GM18868 (cell line): ENCODE data around the gene SFMBT2.
A peak's percentile ranks its signal among the peaks of the same experiment; 100 is the strongest.
"Not testable (repeated sequence)": the region's sequence is repeated elsewhere in the genome, so short reads cannot be mapped to it uniquely, and the experiment has no call there.

Source experiments
- ATAC-seq: cut with Tn5 transposase; IDR thresholded peaks from one replicate; pipeline ENCODE4 v1.9.1; 2021; ENCODE audit warnings: mild to moderate bottlenecking, moderate library complexity; ENCODE audit not compliant: unreplicated experiment

The SFMBT2 gene

DNA sequence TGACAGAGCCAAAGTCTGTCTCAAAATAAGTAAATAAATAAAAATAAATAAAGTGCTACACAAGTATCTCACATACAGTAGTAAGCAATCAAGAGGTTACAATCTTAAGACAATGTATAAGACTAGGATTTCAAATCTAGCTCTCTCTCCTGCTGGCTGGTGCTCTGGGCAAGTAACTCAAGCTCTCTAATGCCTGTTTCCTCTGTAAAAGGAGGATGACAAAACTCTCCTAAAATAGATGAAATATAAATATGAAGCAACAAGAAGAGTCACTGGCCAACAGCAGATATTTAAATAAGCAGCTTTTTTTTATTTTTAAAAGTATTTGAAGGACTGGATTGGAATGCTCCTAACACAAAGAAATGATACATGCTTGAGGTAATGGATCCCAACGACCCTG, 7.2 kb downstream of the SFMBT2 start:
- no peak for ATAC-seq

DNA sequence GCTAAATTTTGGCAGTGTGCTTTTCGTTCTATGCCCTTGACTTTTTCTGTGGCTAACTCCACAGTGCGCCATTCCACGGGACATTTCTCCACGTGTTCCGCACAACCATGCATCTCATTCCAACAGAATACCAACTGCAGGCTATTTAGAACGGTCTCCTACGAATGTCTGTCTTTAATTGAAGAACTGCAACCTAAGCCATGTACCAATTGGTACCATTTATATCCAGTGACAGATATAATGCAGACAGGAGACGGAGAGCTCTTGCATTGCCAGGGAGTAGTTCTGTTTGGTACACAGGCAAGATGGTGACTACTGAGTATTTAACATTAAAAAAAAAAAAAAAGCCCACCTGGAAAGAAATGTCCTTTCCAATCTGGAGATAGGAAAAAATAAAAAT, 9.1 kb downstream of the SFMBT2 start:
- ATAC-seq, result no peak

DNA sequence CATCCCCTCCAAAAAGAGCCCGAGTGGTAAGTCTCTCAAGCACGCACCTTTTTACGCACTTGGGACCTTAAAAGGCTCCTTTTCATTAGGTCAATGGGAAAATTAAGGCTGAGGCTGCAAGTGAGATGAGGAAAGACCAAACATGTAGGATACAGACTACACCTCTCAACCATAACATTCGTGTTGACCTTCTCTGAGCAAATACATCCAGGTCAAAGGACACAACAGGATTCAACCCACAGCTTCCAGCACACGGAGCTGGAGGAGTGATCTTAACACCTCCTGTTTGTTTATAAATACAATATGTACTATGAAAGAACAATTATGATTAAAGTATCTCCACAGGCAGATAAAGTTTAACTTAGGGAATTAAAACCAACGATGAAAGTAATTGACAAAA, 9.7 kb downstream of the SFMBT2 start:
- no peak for ATAC-seq

DNA sequence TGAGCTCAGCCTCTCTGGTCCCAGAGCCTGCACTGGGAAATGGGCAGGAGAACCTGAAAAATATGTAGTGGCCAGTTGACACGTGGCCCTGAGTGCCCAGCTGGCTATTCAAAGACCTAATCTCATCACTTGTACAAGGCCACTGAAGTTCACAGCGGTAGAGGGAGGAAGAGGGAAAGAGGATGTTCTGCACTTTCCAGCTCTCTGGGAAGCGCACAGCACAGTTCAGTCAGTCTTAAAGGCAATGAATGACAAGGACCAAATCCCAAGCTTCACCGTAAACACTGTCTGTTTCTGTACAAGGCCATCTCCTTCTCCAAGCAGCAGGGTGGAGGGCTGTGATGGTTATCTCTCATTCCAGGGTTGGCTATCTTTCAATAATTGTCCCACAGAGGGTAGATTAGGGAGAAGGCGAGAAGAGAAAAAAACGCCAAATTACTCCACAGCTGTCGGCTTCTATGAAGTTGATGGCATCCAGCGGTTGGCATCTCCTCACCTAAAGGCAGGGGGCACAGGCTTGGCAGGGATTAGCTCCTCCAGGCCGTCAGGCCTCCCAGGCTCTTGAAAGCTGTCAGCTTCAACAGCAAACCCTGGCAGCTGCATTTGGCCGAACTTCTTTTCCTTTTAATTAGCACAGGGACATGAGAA, 10.6 kb downstream of the SFMBT2 start:
- ATAC-seq, result no peak

DNA sequence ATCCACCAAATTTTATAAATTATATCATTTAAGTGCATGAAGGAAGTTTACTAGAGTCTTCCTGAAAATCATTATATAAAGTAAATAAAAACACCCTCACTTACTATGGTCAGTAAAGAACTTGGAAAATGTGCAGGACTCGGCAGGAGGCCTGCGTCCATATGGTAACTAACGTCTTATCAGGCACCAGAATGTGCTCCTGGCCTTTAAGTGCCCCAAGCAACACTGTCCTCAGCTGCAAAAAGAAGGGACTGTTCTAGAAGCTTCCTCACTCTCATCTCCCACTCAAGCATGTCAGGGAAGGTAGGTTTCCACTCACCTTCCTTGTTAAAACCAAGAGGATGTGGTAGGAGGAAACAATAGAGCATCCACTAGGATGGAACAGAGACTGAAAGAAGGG, 11.3 kb downstream of the SFMBT2 start:
- ATAC-seq, result no peak

DNA sequence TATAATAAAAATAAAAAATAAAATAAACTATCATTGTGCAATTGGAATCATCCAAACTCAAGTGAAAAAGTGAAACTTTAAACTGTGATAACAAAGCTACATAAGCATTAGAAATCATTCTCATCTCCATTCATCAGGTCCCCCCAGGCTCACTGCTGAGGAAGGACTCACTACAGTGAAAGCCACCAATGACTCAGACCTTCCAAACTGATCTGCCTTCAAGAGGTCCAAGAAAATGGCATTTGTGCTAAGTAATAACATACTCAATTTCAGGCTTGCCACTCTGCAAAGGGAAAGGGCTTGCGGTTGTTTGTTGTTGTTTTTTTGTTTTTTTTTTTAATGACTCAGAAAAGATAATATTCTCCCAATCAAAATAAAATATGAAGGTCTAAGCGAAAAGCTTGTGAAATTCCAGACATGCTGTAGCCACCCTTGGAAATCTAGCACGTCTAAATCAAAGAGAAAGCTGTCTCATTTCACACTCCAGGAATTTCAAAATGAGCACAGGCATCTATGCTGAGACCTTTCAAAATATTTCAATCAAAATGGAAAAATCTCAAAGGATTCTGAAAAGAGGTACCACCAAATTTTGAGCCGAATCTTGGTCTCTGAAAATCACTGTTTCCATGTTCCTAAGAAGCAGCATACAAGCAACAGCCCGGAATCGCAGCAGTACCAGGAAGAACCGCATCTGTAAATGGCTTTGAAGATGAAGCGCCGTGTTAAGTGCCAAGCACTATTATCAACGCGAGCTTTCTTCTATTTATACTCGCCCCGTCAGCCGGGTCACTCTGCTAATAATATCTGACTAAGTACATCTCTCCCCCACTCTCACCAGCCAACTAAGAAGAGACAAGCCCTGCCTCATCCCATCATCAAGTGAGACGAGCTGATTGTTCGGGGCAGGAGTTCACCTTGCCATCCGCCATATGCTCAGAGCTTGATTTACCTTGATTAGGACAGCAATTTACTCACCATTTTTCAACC, 13.5 kb downstream of the SFMBT2 start:
- no peak for ATAC-seq

DNA sequence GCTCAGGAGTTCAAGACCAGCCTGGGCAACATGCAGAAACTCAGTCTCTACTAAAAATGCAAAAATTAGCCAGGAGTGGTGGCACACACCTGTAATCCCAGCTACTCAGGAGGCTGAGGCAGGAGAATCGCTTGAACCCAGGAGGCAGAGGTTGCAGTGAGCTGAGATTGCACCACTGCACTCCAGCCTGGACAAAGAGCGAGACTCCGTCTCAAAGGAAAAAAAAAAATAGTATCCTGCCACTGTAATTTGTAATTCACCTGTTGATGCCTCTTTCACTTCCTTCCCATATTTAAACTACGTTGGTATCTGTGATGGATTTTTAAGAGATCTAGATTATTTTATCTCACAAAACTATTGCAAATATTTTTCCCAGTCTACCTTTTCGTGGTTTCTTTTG, 18.5 kb downstream of the SFMBT2 start:
- not testable (repeated sequence) for ATAC-seq

DNA sequence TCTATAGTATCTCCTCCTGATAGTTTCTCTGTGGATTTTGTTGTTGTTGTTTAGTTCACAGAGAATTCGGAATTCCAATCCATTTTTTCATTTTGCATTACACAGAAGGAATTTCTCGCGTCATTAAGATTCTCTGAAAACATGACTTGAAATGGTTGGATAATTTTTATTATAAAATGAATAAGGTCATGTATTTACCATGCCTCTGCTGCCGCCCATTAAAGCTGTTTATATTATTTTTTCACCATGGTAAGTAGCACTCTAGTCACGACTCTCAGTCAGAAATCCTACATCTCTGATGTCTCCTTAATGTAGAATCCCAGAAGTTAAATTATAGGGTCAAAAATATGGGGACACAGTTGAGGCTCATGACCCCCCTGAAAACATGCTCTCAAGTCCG, 19.1 kb downstream of the SFMBT2 start:
- no peak for ATAC-seq

DNA sequence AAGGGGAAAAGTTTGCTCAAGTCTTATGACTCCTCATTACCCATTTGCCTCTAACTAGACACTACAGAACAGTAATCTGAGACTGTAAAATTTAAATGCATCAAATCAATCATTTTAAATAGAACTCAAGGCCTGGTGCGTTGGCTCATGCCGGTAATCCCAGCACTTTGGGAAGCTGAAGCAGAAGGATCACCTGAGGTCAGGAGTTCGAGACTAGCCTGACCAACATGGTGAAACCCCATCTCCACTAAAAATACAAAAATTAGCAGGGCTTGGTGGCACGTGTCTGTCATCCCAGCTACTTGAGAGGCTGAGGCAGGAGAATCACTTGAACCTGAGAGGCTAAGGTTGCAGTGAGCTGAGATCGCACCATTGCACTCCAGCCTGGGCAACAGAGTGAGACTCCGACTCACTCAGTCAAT, 20.1 kb downstream of the SFMBT2 start:
- not testable (repeated sequence) for ATAC-seq

DNA sequence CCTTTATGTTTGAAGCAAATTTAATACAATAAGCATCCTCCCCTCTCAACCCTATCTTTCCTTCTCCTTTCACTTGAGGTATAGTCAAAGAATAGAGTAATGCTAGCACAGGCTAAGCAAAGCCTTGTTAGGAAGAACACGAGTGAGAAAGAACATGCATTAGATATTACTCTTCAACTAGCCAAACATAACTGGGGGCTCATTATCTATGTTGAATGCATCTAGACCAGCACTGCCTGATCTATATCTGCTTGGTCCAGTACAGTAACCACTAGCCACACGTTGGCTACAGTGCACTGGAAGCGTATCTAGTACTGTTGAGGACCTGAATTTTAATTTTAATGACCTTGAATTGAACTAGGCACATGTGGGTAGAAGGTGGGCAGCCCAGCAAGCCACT, 21.0 kb downstream of the SFMBT2 start:
- ATAC-seq, result peak; percentile 29

DNA sequence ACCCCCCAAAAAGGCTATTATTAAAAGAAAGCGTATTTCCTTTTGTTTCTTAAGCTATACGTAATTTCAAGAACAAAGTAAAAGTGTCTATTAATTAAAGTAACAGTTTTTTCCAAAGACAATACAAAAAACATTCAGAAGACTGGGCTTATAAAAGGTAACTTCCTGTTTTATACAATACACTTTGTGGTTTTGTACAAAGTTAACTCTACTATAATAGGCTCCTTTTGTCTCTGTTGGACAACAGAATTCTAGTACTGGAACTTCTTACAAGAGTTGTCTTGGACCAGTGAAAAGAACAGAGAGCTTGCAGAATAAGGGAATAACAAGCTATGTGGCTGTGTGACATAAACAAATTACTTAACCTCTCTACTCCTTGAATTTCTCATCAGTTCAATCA, 21.5 kb downstream of the SFMBT2 start:
- peak; percentile 50 for ATAC-seq

DNA sequence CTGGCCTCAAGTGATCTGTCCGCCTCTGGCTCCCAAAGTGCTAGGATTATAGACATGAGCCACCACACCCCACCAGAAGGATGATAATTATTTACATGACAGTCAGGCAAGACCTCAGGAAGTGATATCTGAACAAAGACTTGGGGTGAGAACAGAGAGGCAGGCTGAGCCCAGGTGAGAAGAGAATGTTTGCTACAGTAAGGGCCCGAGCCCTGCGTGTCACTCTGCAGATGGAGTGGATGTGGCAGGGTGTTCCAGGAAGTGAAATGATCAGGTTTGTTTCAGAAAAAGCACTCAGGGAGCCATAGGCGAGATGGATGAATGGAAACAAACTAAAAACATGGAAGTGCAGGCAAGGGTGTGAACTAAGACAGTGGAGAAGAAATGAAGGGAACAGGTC, 22.2 kb downstream of the SFMBT2 start:
- ATAC-seq, result no peak

DNA sequence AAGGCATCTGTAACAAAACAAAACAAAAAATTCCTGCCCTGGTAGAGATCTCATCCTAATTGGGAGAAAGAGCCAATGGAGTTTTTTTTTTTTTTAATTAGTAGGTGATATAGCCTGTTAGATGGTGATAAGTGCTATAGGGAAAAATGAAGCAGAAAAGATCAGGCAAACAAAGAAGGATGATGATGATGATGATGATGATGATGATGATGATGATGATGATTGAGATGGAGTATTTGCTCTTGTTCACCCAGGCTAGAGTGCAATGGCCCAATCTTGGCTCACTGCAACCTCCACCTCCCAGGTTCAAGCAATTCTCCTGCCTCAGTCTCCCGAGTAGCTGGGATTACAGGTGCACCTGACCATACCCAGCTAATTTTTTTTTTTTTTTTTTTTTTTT, 22.7 kb downstream of the SFMBT2 start:
- not testable (repeated sequence) for ATAC-seq

DNA sequence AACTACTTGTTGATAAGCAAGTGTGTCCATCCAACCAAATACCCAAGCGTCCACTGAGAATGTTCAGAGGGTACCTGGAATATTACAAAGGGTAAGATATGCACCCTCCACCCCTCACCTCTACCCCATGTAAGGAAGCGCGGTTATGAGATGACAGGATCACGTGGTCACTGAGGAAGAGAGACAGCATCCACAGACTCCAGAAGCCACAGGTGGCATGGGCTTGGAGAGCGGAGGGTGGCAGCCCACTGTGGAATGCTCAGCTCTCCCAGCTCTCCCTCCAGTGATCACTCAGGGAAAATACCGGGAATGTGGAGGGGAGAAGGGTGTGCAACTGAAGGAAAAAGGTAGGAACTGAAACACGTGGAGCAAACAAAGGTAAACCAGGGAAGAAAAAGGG, 25.7 kb downstream of the SFMBT2 start:
- ATAC-seq, result no peak

DNA sequence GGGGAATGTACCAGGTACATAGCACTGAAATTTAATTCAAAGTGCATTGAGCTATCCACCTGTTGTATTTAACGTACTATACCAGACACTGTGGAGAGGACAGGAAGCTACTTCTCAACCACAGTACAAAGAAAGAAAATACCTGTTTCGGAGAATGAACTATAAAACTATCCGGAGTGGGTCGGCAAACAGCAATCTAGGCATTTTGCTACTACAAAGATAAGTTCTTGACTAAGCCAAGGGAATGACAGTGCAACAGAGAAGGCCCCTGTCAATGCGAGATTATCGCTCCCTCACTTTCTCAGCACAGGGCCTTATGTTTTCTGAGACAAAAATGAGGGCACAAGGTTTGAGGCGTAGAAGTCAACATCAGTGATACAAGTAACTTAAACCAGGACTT, 27.4 kb downstream of the SFMBT2 start:
- ATAC-seq, result no peak

DNA sequence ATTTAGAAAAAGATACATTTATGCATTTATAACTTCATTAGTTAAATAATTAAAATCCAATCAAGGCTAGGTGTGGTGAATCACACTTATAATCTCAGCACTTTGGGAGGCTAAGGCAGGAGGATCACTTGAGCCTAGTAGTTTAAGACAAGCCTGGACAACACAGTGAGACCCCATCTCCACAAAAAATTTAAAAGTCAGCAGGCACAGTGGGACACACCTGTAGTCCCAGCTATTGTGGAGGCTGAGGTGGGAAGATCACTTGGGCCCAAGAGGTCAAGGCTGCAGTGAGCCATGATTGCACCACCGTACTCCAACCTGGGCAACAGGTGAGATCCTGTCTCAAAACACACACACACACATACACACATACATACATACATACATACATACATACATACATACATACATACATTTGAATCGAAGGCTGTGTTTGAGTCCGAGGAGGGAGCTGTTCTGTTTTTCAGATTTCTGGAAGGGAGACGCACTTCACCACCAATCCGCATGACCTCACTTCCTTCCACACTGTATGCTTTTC, 30.1 kb downstream of the SFMBT2 start:
- ATAC-seq, result no peak

DNA sequence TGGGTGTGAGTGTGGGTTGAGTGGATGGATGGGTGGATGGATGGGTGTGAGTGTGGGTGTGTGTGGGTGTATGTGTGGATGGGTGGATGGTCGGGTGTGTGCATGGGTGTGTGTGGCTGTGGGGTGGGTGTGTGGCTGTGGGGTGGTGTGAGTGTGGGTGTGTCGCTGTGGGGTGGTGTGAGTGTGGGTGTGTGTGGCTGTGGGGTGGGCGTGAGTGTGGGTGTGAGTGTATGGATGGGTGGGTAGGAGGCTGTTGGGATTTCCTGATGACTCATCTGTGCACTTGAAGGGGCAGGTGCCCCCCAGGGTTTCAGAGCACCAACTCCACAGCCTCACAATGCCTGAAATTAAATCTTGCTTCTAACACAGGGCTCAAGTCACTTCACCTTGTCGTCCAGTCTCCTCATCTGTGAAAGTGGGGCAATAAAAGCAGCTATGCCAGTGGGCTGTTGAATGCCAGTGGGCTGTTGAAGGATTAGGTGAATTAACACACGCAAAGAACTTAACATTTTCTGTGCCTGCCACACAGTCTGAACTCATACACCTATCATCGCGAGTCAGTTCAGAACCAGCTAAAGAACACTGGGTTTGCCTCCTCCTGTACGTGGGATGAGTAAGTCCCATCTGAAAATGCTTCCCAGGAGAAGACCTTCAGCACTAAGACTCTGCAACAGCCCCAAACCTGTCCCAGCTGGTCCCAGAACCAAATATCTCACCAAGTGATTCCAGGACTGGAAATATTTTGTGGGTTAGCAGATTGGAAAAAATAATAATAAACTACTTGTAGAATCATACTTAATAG, 32.0 kb downstream of the SFMBT2 start:
- ATAC-seq, result peak; percentile 77

DNA sequence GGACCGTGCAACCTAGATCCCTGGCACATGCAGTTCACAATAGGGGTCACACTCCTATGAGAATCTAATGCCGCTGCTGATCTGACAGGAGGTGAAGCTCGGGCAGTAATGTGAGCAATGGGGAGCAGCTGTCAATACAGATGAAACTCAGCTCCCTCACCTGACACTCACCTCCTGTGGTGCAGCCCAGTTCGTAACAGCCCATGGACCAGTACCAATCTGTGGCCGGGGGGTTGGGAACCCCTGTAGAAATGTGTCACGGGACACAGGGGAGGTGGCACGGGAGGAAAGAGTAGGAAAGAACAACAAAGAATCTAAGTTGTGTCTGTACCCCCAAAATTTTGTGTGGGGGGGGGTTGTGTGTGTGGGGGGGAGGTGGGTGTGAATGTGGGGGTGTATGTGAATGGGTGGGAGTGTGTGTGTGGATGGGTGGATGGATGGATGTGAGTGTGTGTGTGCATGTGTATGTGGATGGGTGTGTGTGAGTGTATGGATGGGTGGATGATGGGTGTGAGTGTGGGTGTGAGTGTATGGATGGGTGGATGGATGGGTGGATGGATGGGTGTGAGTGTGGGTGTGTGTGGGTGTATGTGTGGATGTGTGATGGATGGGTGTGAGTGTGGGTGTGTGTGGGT, 33.1 kb downstream of the SFMBT2 start:
- ATAC-seq, result no peak

DNA sequence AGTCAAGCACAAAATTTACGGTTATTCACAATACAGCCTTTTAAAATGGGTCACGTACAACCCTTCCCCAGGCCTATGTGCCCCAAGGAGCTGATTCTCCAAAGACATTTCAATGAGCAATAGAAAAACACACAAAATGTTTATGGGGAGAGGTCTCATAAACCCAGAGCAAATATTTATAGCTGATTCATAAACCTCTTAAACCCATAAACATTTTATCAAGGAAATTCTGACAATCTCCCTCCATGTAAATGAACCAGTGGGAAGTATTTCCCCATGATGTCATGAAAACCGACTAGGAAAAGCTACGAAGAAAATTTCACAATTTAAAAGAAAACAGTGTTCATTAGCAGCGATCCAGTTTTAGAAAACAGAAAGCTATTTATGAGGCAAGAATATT, 36.0 kb downstream of the SFMBT2 start:
- ATAC-seq, result no peak

DNA sequence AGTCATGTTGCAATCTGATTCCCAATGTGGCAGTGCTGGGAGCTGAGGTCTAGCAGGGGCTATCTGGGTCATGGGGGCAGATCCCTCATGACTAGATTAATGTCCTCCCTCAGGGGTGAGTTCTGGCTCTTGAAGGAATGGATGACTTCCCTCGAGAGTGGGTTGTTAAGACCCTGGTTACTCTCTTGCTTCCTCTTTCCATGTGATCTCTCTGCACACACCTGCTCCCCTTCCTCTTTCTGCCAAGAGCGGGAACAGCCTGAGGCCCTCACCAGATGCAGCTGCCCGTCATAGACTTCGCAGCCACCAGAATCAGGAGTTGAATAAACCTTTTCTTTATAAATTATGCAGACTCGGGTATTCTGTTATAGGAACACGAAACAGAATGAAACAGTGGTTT, 37.8 kb downstream of the SFMBT2 start:
- no peak for ATAC-seq

DNA sequence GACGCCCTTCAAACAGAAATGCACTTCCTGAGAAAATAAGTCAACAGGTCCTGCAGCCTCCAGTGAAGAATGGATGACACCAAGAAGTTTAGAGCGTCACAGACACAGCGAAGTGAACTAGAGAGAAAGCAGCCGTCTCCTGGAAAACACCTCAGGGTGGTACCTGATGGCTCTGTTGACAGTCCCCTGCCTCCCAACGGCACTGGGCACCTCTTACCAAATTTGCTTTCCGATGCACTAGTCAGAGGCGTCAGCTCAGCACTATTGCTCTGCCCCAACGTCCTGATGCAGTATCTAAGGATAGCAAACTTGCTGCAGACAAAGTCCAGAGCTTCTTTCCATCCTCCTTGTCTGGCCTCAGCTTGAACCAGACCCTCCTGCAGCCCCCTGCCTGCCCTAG, 38.3 kb downstream of the SFMBT2 start:
- ATAC-seq, result no peak
